ENCODE measurements around the gene ART1. TPM values are rescaled to one million over a fixed set of nuclear protein-coding genes. Genes with fewer than 3 reads are reported as not detected.
"Not testable (repeated sequence)": the region's sequence is repeated elsewhere in the genome, so short reads cannot be mapped to it uniquely, and the experiment has no call there.

Gene ART1, protein sequence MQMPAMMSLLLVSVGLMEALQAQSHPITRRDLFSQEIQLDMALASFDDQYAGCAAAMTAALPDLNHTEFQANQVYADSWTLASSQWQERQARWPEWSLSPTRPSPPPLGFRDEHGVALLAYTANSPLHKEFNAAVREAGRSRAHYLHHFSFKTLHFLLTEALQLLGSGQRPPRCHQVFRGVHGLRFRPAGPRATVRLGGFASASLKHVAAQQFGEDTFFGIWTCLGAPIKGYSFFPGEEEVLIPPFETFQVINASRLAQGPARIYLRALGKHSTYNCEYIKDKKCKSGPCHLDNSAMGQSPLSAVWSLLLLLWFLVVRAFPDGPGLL
- total RNA-seq: 0.29 TPM
- long read RNA-seq: 0 reads

DNA sequence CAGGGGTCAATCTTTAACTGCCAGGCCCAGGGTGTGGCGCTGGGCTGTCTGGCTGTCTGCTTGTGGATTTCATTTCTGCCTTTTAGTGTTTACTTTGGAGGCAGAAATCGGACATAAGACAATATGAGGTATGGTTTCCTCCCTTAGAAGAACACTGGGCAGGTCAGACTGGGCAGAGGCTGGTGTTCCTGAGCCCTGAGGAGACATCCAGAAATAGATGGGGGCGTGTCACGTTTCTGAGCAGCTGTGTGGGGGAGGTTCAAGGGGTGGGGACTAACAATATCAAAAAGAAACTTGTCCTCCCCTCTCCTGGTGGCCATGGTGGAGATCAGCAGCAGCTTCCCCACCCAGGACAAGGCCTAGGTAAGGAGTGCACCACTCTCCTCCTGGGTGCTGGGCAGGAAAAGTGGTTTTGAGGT lies at the start of gene ART1:
Gene ART1 (plus strand): TSS at position 312 of the 419 bp plus-strand sequence. CDS start 14,086 bp downstream, outside the sequence.
- TF ChIP-seq, protein P1, sequence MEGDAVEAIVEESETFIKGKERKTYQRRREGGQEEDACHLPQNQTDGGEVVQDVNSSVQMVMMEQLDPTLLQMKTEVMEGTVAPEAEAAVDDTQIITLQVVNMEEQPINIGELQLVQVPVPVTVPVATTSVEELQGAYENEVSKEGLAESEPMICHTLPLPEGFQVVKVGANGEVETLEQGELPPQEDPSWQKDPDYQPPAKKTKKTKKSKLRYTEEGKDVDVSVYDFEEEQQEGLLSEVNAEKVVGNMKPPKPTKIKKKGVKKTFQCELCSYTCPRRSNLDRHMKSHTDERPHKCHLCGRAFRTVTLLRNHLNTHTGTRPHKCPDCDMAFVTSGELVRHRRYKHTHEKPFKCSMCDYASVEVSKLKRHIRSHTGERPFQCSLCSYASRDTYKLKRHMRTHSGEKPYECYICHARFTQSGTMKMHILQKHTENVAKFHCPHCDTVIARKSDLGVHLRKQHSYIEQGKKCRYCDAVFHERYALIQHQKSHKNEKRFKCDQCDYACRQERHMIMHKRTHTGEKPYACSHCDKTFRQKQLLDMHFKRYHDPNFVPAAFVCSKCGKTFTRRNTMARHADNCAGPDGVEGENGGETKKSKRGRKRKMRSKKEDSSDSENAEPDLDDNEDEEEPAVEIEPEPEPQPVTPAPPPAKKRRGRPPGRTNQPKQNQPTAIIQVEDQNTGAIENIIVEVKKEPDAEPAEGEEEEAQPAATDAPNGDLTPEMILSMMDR (IDR thresholded peaks at IDR 0.05): no peak
- no peaks in the 10 kb centered on the region for H3K9me3 ChIP-seq
- no peak within 1 kb of the TSS for H3K27ac ChIP-seq
- ATAC-seq (peak; percentile 6), DNase-seq (no peak)
- H3K4me3 ChIP-seq: no peak within 1 kb of the TSS
- intact Hi-C loops (cut with DNase I): no loop called here
- H3K36me3 ChIP-seq: no peaks in the 10 kb centered on the region
- peaks cover 10% of the 10 kb centered on the region for H3K4me1 ChIP-seq
- H3K27me3 ChIP-seq: no peaks in the 10 kb centered on the region

DNA sequence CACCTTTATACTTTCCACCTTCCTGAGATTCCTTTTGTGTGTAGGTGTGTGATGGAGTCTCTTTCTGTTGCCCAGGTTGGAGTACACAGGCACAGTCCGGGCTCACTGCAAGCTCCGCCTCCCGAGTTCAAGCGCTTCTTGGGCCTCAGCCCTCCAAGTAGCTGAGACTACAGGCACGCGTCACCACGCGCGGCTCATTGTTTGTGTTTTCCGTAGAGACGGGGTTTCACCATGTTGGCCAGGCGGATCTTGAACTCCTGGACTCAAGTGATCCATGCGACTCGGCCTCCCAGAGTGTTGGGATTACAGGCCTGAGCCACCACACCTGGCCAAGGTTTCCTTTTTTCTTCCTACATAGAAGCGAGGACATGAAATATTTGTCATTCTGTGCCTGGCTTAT lies 47.2 kb upstream of the ART1 start:
- ATAC-seq; DNase-seq; H3K27ac ChIP-seq; H3K4me3 ChIP-seq; H3K9me3 ChIP-seq; H3K36me3 ChIP-seq; H3K4me1 ChIP-seq; intact Hi-C loops (cut with DNase I); H3K27me3 ChIP-seq: not testable (repeated sequence)

DNA sequence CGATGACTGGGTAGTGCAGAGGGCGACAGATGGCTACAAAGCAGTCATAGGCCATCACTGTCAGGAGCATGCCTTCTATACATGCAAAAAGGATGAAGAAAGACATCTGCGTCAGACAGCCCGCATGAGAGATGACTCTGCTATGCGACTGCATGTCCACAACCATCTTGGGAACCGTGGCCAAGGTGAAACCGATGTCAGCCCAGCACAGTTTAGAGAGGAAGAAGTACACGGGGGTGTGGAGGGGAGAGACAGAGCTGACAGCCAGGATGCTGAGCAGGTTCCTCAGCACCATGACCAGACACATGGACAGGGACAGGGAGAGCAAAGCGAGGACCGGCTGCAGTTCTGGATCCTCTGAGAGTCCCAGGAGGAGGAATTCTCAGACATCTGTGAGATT lies 44.7 kb upstream of the ART1 start:
- intact Hi-C loops (cut with DNase I); DNase-seq; H3K27me3 ChIP-seq; H3K4me3 ChIP-seq; ATAC-seq; H3K36me3 ChIP-seq; H3K27ac ChIP-seq; H3K4me1 ChIP-seq; H3K9me3 ChIP-seq: not testable (repeated sequence)

DNA sequence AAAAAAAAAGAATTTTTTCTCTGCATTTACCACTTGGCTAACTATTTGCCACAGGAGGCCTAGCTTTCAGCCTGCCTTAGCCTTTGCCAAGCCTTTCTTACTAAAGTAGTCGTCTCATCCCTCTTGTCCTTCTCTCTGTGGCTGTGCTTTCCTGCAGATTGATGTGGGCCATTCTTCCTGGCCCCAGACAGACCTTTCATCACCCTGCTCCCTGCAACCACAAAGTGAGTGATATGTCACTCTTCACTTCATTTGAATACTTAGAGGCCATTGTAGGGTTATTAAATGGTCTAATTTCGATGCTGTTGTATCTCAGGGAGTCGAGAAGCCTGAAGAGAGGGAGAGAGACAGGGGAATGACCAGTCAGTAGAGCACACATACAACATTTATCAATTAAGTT lies 40.8 kb upstream of the ART1 start:
- TF ChIP-seq, protein P1 (IDR thresholded peaks at IDR 0.05): no peak
- DNase-seq (no peak), ATAC-seq (no peak)
- Histone ChIP-seq H3K4me3 (no peak overlapping the region), H3K4me1 (no peaks in the 10 kb centered on the region), H3K27me3 (no peaks in the 10 kb centered on the region), H3K36me3 (no peaks in the 10 kb centered on the region), H3K9me3 (no peaks in the 10 kb centered on the region), H3K27ac (no peak overlapping the region)
- intact Hi-C loops (cut with DNase I): no loop called here

DNA sequence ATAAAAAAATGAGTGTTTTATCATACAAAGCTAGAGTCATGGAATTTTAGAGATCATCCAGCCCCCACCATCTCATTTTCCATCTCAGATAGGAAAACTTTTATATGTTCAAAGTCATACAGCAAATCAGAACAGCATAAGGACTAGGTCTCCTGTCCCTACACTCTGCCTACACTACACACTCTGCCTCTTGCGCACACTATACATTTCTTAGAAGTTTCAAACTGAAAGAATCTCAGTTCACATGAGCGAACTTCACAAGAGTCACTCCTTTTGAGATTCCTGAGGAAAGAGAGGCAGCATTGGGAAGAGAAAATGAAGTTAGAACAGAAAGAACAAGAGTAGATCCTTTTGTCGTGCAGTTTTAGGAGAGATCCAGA lies 39.7 kb upstream of the ART1 start:
- Histone ChIP-seq H3K4me1 (no peaks in the 10 kb centered on the region), H3K27me3 (no peaks in the 10 kb centered on the region), H3K27ac (no peak overlapping the region), H3K9me3 (no peaks in the 10 kb centered on the region), H3K36me3 (no peaks in the 10 kb centered on the region), H3K4me3 (no peak overlapping the region)
- ATAC-seq (no peak), DNase-seq (no peak)
- intact Hi-C loops (cut with DNase I): no loop called here
- TF ChIP-seq, protein P1 (IDR thresholded peaks at IDR 0.05): no peak

DNA sequence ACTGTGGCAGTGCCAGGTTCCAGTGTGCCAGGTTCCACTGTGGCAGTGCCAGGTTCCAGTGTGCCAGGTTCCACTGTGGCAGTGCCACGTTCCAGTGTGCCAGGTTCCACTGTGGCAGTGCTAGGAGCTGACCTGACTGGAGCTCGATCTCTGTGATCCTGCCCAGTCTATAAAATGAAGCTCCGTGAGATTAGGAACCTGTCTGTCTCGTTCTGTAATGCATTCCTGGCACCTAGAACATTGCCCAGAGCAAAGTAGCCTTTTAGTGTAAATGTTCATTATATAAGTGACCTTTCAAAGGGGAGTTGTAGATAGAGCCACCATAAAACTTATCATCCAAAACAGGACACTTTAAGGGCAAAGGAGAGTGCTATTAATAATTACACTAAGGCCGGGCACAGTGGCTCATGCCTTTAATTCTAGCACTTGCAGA lies 39.1 kb upstream of the ART1 start:
- Histone ChIP-seq H3K36me3 (no peaks in the 10 kb centered on the region), H3K4me3 (no peak overlapping the region), H3K27me3 (no peaks in the 10 kb centered on the region), H3K9me3 (no peaks in the 10 kb centered on the region), H3K27ac (no peak overlapping the region), H3K4me1 (no peaks in the 10 kb centered on the region)
- peak; percentile 17 for ATAC-seq
- no peak for DNase-seq
- TF ChIP-seq, protein P1 (IDR thresholded peaks at IDR 0.05): no peak
- intact Hi-C loops (cut with DNase I): no loop called here

Measured in upper lobe of right lung (tissue), 1 donor.